Upper lobe of left lung (tissue), 4 donors: Measurements from ENCODE around the gene ZNF574.
A peak's percentile ranks its signal among the peaks of the same experiment; 100 is the strongest.

Experiments used
- CTCF ChIP-seq, 6 experiments: fragments of 450-650 bp in 4 of 6; fragments of 200-600 bp in 2 of 6; sonication (generic) in 2 of 6; IDR thresholded peaks; one replicate each; pipeline ENCODE4 v1.5.1; 2016 to 2019; ENCODE audit warnings: antibody characterized with exemption in 6 of 6
- EP300 ChIP-seq, 4 donors: sonication (generic); formaldehyde crosslinking; IDR thresholded peaks; one replicate each; pipeline ENCODE4 v1.5.1; 2017; ENCODE audit warnings: antibody characterized with exemption in 4 of 4, control low read depth in 2 of 4
- POLR2A ChIP-seq, 4 donors: fragments of 450-650 bp; IDR thresholded peaks; one replicate each; pipeline ENCODE4 v1.5.1; 2016 to 2017; ENCODE audit warnings: antibody characterized with exemption in 4 of 4, mild to moderate bottlenecking in 2 of 4
- POLR2AphosphoS5 ChIP-seq, 2 donors: sonication (generic); formaldehyde crosslinking; IDR thresholded peaks; one replicate each; pipeline ENCODE4 v1.5.1; 2017; ENCODE audit warnings: antibody characterized with exemption in 2 of 2

DNA sequence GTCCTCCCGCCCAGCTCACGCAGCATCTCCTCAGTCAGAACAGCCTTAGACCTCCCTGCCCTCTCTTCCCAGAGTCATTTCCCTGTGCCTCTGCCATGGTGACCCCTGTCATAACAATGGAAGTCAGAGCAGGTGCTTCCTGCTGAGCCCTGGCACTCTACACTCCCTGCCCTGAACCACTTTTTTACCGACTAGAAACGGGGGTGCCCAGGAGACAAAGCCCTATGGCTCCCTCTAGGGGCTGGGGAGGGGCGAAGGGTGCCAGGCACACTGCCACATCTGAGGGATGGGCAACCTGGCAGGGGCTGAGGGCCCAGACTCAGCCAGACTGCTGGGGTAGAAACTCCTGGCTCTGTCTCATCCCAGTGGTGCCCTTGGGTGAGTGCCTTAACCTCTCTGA, 16.4 kb downstream of the ZNF574 start:
- TF ChIP-seq CTCF (IDR thresholded peaks at IDR 0.05) (peak in 3 of 6 experiments; percentile 8 to 27 (median 16)), POLR2A (IDR thresholded peaks at IDR 0.05) (no peak), EP300 (IDR thresholded peaks at IDR 0.05) (no peak), POLR2AphosphoS5 (IDR thresholded peaks at IDR 0.05) (no peak)
